Ovary (tissue), 3 donors: ENCODE measurements around the gene PTPRN2.

Source experiments
- CTCF ChIP-seq, 3 donors: fragments of 450-650 bp in 2 of 3; fragments of 200-600 bp in 1 of 3; IDR thresholded peaks; one replicate each; pipeline versions ENCODE4 v1.5.1 to v1.8.0; 2016 to 2022; ENCODE audit warnings: antibody characterized with exemption in 3 of 3, mild to moderate bottlenecking in 1 of 3
- EP300 ChIP-seq: sonication (generic); formaldehyde crosslinking; IDR thresholded peaks from one replicate; pipeline ENCODE4 v1.6.1; 2017; ENCODE audit warnings: antibody characterized with exemption
- donor health status: DM: no; HTN: no; CAD: no.

DNA sequence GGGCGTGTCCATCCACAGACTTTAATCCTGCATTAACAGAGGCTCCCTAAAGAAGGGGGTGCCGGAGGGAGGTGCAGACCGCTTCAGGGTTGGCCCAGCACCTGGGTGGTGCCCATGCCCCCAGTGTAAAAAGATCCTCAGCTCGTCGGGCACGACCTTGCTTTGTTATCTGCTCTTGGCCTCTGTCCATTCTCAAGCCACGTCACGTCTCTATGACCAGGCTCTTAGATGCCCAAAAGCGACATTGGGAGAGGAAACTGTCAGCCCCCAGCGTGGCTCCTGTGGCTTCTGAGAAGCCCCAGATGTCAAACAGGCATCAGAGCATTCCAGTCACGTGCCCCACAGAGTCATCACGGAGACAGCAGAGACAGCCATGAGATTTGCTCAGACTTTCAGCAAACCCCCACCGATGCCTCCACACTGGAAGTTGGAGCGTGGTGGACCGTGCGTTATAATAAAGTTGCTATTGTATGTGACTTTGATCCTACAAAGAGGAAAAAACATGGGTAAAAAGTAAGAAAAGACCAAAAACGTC, 55.5 kb downstream of the PTPRN2 start:
- TF ChIP-seq CTCF (IDR thresholded peaks at IDR 0.05) (no peak), EP300 (no peak)
